ENCODE measurements around the gene POLR3K.

The POLR3K gene

GRCh38 chr16:58491-59439 lies 5.4 kb upstream of the POLR3K start:
- H3K27ac ChIP-seq = no peak overlapping the region
- TF ChIP-seq CTCF (IDR thresholded peaks at IDR 0.05) (no peak), ZFX (IDR thresholded peaks at IDR 0.05; ENCODE audit: borderline replicate concordance) (no peak)

GRCh38 chr16:57711-58110 lies 4.3 kb upstream of the POLR3K start:
- 0 out of 2 replicates have a peak overlapping the region, but pooled peaks have one; percentile 12 for H3K27ac ChIP-seq
- TF ChIP-seq ZFX (IDR thresholded peaks at IDR 0.05; ENCODE audit: borderline replicate concordance) = no peak
- TF ChIP-seq CTCF (IDR thresholded peaks at IDR 0.05) = no peak

GRCh38 chr16:56231-56927 lies 3.0 kb upstream of the POLR3K start:
- TF ChIP-seq ZFX (IDR thresholded peaks at IDR 0.05; ENCODE audit: borderline replicate concordance) (no peak), CTCF (IDR thresholded peaks at IDR 0.05) (no peak)
- H3K27ac ChIP-seq = no peak overlapping the region

- H3K27ac ChIP-seq = no peak overlapping the region
- TF ChIP-seq CTCF (IDR thresholded peaks at IDR 0.05) (no peak), ZFX (IDR thresholded peaks at IDR 0.05; ENCODE audit: borderline replicate concordance) (no peak)
These were observed 2.2 kb upstream of the POLR3K start for GRCh38 chr16:55571-56136.

- TF ChIP-seq ZFX (IDR thresholded peaks at IDR 0.05; ENCODE audit: borderline replicate concordance) (no peak), CTCF (IDR thresholded peaks at IDR 0.05) (no peak)
- peak overlapping the region; percentile 94 for H3K27ac ChIP-seq
These were observed 801 bp upstream of the POLR3K start for GRCh38 chr16:54237-54581.

- H3K27ac ChIP-seq = no peak overlapping the region
- TF ChIP-seq ZFX (IDR thresholded peaks at IDR 0.05; ENCODE audit: borderline replicate concordance) = no peak
- TF ChIP-seq CTCF (IDR thresholded peaks at IDR 0.05) = no peak
These were observed 2.4 kb downstream of the POLR3K start for GRCh38 chr16:50769-51591.

Data from 22Rv1 (cell line).